GM18867 (cell line): ENCODE results near the gene EEA1.

Source experiments
- ATAC-seq: cut with Tn5 transposase; IDR thresholded peaks from one replicate; pipeline ENCODE4 v1.9.1; 2021; ENCODE audit warnings: mild to moderate bottlenecking, moderate library complexity; ENCODE audit not compliant: unreplicated experiment

EEA1 gene

DNA sequence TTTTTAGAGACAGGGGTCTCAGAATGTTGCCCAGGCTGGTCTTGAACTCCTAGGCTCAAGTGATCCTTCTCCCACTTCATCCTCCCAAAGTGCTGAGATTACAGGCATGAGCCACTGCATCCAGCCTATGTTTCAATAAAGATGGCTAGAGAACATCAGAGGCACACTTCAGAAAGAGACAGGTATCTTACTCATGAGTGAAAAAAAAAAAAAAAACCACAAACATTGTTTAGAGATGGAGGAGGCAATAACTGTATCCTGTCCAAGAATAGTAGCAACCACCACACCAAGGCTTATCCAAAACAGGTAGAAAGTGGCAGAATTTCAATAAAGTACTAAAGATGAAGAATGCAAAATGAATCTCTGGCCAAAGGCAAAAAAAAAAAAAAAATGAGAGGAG, 30.3 kb downstream of the EEA1 start:
- ATAC-seq, result no peak

DNA sequence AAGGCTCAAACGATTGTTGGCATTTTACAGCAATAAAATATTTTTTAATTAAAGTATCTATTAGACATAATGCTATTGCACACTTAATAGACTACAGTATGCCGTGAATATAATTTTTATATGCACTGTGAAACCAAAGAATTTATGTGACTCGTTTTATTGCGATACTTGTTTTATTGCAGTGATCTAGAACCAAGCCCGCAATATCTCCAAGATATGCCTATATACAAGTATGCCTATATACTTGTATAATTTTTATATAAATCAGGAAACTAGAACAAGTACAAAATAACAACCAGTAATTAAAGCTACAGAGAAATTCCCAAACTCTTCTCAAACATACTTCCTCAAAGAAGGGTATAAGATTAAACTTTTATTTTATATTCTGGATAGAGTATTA, 31.3 kb downstream of the EEA1 start:
- ATAC-seq, result no peak

DNA sequence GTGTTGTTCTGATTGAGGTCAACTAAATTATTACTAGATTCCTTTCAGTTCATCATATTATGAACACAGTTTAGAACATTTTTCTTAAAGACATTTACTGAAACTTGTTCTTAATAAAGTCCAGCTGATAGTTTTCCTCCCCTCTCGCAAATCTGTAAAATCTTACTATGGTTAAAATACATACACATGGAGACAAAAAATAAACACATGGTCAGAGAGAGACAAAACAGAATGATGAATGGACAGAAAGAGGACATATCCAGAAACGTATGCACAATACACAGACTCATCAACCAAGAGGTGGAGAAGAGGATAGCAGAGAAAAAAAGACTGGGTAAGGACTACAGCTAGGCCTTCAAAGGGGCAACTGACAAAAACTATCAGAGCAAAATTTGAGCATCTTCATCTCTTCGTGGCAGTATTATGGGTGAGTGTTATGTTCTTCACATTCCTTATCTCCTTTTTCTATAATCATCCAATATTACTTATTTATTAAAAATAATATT, 38.4 kb downstream of the EEA1 start:
- no peak for ATAC-seq

DNA sequence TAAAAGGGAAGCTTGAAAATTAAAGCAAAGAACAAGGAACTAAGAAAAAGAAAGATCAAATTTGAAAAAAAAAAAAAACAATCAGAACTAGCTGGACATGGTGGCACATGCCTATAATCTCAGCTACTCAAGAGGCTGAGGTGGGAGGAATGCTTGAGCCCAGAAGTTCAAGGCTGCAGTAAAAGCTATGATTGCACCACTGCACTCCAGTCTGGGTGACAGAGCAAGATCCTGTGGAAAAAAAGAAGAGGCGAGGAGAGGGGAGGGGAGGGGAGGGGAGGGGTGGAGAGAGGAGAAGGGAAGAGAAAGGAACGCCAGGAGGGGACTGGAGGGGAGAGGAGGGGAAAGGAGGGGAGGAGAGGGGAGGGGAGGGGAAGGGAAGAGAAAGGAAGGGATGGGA, 43.0 kb downstream of the EEA1 start:
- ATAC-seq, result no peak

DNA sequence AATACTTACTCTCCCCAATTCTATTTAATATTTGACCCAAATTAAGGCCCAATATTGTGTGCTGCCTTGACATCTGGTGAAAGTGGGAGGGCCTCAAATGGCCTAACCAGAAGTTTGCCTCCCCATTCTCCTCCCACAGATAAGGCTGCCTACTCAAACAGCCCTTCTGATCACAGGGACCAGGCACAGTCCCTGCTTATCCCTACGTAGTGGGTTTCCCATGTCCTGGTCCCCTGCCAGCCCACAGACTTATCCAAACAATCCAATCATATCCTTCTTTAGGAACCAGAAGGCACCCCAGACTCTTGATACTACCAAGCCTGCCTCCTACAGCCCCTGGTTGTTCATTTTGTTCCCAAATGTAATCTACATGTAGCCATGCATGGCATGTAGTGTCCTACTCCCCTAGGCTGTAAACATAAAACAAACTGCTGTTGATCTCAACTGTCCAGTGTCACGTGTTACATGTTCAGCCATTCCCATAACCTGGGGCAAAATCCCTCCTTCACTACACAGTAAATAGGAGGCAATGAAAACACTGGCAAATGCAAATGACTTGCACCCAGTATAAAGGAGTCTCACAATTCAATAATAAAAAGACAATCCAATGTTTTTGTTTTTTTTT, 49.3 kb downstream of the EEA1 start:
- no peak for ATAC-seq

DNA sequence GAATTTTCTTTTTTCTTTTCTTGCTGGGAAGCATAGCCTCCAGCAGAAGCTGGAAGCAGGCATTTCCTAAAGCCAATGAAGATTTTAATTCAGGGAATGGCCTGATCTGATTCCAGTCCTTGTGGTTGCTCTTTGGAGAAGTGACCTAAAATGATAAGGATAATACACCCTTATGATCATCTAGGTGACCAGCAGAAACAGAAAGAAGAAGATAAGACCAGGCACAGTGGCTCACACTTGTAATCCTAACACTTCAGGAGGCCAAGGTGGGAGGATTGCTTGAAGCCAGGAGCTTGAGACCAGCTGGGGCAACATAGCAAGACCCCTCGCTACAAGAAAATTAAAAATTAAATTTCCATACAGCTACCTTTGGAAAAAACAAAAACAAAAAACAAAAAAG, 51.2 kb downstream of the EEA1 start:
- no peak for ATAC-seq

DNA sequence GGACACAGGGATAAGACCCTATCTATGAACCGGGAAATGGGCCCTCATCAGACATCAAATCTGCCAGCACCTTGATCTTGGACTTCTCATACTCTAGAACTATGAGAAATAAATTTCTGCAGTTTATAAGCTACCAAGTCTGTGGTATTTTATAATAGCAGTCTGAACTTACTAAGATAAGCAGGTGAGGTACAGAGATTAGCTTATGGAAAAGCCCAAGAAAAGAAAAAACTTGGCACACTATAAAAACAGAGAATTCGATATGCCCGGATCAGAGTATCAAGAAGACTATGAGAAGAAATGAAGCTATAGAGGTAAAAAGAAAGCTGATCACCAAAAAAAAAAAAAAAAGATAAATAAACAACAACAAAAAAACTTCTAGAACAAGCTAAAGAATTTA, 52.6 kb downstream of the EEA1 start:
- ATAC-seq, result no peak

DNA sequence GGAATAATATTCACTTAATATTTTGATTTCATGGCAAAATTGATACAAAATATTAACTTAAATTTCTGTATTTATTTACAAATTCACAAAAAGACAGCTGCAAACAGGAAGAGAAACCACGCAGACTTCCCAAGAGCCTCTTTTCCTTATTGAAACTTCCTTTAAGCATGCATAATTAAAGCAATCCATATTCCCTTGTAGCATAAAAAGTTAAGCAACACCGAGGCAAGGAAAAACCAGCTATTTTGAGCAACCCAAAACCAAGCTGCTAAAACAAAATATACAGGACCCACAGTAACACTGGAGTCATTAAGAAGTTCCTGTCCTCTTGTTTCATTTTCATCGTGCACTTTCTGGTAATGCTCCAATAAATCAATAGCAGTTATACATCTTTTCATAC, 58.0 kb downstream of the EEA1 start:
- no peak for ATAC-seq

DNA sequence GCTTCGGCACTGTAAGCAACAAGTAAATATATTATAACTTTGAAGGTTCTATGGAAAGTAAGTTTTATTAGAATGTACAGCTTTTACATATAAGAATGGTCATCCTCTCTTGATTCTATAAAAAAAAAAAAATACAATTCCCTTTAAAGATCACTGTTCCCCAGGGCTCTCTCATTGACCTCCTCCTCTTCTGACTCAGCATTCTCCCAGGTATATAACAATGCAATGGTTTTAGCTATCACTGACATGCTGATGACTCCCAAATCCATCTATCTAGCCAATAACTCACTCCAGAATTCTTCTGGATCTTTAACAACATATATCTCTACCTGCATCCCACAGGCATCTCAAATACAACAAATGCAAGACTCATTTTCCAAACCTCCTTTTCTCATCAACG, 62.7 kb downstream of the EEA1 start:
- no peak for ATAC-seq

DNA sequence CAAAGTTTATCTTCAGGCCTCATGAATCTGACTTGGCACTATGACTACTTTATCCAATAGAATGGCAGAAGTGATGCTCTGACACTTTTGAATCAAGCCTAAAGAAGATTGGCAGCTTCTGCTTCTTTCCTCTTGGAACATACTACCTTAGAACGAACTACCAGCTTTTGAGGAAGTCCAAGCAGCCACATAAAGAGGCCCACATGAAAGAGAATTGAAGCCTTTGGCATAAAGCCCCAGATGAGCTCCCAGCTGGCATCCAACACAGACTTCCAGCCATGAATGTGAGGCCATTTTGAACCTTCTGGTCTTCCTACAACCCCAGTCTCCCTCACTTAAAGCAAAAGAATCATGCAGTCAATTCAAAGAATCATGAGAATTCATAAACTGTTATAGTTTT, 65.8 kb downstream of the EEA1 start:
- no peak for ATAC-seq

DNA sequence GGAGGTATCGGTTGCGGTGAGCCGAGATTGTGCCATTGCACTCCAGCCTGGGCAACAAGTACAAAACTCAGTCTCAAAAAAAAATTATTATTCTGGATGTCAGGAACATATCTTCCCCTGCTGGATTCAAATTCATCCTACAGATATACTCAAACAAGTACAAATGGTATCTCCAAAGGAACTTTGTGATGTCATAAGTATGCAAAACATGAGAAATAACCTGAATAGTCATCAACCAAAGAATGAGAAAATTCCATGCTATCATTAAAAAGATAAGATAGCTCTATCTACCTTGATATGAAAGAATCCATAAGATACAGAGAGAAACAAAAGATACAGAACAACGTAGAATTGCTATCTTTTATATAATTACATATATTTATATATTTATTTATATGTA, 67.7 kb downstream of the EEA1 start:
- no peak for ATAC-seq

DNA sequence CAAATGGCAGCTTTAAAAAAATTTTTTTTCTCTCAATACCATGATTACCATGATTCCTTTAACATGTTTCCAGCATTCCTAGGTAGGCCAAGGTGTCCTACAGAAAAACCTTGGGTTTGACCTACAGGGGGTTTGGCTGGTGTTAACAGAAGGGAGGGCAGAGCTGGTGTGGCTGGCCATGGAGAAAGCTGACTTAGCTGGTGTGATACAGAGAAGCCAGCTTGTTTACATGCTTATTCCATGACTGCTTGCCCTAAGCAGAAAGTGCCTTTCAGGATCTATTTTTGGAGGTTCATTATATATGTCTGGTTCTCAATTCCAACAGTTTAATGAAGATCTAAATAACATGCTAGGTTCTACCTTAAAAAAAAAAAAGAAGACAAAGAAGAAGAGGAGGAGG, 68.6 kb downstream of the EEA1 start:
- ATAC-seq, result no peak

DNA sequence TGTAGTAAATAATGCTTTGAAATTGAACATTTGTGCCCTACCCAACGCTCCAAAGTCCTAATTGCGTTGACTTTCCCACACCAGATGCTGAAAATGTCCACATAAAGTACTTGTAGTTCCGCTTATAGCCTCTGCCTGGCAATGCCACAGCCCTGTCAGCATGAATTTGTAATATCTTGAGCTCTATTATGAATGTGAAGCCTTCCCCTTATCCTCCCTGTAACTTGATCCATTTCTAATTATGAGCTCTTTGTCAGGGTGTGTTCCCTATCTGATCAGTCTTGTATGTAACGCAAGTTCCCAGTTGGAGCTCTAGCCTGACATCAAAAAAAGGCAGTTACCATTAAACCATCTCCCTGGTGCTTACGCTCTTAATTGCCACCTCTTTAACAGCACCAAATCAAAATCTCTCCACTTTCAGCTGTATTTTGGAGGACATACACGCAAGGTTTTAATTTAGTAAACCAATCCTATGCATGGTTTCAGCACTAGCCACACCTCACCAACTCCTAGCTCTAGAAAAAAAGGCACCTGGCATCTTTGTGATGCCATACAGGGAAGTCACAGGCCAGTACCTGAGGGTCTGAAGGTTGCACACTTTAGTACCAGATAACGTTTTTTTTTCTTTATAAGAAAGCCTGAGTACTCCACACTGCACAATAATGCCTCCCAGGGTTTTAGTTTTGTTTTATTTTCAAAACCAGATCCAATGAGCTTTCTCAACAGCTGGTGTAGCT, 69.3 kb downstream of the EEA1 start:
- ATAC-seq, result no peak

DNA sequence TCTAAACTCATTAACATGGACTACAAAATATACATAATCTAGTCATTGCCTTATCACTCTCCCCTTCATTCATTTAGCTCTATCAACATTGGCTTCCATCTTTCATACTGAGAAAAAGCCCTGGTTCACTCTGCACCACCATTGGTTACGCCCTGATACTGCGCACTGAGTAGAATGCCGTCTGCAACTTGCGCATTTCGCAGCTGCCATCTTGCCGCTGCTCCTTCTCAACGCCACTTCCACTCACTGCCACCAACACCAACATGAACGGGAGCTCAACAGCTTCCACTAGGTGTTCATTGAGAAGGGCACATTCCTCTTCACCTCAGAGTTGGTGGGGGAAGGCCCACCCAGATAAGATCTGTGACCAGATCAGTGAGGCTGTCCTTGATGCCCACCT, 71.3 kb downstream of the EEA1 start:
- ATAC-seq, result no peak

DNA sequence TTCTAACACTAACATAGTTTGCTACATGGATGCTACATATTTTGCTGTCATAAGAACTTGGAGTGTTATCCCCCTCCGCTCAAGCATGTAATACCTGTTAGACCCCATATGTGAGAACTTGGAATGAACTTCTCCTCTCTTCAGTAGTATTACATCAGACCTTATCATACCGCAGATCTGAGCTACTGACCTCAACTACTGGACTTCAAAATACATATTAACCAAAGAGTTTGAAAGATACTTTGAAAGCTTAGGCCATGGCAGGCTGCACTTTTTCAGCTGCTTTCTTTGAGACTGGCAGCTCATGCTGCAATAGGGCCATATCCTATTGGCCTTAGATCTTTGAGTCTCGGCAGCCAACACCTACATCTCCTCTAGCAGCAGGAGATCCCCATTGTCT, 74.8 kb downstream of the EEA1 start:
- ATAC-seq, result no peak

DNA sequence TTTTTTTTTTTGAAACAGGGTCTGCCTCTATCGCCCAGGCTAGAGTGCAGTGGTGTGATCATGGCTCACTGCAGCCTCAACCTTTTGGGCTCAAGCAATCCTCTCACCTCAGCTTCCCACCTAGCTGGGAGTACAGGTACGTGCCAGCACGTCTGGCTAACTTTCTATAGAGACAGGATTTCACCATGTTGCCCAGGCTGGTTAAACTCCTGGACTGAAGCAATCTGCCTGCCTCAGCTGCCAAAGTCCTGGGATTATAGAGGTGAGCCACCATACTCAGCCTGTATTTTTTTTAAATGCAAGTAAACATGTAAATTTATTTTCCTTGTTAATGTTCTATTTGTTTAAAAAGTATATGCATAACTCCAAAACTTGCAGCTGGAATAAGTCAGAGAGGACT, 80.4 kb downstream of the EEA1 start:
- no peak for ATAC-seq

DNA sequence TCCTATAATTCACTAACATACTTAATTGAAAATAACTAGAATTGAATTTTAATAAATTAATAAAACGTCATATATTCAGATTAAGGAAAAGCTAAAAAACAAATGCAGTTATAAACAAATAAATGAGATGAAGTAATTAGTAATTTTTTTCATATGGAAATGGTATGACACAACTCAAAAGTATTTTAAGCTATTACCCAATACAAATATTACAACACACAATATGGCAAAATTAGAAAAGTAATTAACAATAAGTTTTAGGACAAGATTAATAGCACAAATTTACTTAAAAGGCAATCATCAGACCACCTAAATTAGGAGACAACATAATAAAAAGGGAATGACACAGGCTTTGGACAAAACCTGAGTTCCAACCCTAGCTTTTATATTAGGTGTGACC, 81.7 kb downstream of the EEA1 start:
- no peak for ATAC-seq

DNA sequence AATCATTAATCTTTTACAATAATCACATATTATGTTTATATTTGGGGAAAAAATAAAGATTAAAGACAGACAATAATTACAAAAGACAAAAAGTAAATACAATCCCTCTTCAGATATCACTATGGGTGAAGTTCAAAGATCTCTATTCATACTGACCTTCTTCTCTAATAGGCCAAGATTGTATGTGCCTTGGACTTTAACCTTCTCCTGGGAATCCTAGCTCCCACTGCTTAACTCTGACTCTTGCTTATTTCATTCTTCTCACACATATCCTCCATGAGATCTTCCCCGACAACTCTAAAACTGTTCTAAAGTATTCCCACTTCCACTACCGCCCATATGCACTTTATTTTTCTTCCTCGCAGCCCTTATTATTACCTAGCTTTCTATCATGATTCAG, 83.8 kb downstream of the EEA1 start:
- ATAC-seq, result no peak

DNA sequence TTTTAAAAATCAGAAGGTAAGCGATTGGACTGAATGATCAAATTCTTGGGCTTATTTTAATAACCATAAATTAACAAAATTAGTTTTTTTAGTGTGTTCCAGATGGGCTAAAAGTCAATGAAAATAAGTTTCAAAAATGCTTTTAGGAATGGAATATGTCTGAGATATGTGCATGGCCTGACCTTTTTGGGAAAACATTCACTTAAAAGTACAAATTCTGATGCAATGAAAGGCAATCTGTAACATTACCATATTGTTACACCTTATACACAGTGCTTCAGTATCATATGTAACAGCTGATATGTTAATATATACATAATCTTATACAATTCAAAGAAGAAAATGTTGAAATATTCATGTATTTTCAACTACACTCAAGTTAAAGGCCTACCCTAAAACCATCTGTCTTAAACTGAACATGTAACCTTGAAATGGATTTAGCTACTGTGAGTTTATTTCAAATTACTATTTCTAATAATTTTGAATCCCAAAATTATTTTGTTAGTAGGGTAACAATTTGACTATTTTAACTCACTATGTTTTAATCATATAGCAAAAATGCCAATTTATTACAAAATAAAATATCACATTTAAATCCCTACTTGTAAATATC, 84.8 kb downstream of the EEA1 start:
- no peak for ATAC-seq

DNA sequence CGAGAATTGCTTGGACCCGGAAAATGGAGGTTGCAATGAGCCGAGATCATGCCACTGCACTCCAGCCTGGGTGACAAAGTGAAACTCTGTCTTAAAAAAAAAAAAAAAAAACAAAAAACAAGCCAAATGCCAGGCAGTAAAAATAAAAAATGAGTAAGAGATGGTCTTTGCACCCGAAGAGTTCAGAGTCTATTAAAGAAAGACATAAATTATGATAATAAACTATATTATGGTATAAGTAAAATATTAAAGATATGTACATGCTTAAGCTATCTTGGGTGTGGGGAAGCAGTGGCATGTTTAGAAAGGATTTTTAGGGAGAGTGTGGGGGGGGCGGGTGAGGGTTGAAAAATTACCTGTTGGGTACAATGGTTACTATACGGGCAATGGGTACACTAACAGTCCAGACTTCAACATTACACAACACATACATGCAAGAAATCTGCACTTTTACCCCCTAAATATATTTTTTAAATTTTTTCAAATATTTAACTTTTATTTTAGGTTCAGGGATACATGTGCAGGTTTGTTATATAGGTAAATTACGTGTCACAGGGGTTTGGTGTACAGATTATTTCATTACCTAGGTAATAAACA, 99.3 kb downstream of the EEA1 start:
- ATAC-seq, result no peak

DNA sequence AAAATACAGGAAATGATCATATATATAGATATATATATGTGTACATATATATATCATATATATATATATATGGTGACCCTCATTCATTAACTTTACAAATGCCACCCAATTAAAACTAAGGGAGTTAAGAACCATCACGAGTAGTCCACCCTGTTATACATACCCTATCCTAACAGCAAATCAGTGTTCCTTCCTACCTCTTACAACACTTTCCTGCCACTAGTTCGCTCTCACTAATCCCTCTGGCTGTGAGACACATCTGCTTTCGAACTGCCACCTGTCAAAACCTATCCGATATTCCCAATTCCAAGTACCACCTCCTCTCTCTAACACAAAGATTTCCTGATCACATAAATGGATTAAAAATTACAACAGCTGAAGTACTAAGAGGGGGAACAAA, 100.5 kb downstream of the EEA1 start:
- ATAC-seq, result no peak

DNA sequence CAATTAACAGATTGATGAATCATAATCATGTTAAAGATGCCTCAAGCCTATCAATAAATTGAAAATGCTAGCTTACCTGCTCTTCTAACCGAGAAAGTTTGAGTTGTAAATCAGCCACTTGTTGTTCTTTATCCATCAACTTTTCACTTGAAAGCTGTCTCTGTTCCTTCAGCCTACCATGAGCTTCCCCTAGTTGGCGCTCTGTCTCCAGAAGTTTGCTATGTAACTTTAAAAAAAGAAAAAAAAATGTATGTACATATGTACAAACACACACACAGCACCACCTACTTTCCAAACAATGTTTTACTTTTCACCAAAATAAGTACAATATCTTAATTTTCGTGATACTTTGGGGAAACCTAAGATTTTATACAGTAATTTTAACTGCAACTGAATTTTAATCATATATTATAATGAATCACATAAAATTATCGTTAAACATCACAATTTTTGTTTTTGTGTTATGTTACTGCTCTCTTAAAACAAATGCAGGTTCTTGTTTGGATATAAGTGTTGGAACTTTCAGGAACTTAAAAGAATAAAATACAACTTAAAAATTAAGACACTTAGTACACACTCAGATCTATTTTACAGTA, 101.2 kb downstream of the EEA1 start:
- no peak for ATAC-seq
